ENCODE results near the gene KIF13A.
"Not testable (repeated sequence)": the region's sequence is repeated elsewhere in the genome, so short reads cannot be mapped to it uniquely, and the experiment has no call there.

Gene KIF13A

GRCh38 chr6:17957086-17957485 is 30.3 kb downstream of the KIF13A start:
- Histone ChIP-seq H3K4me1 (ENCODE audit: low read depth, poor library complexity, severe bottlenecking) (peaks cover 14% of the 10 kb centered on the region), H3K27ac (no peak overlapping the region), H3K4me3 (IDR thresholded peaks at IDR 0.05; ENCODE audit: insufficient read depth, low read depth, low read length) (no peak overlapping the region), H2AFZ (ENCODE audit: low read depth) (no peak overlapping the region), H3K79me2 (ENCODE audit: insufficient read depth, low read depth) (no peaks in the 10 kb centered on the region), H3K9ac (no peak overlapping the region), H3K36me3 (ENCODE audit: insufficient read depth) (no peaks in the 10 kb centered on the region), H3K4me2 (no peak overlapping the region), H4K20me1 (ENCODE audit: insufficient read depth) (no peaks in the 10 kb centered on the region), H3K27me3 (ENCODE audit: insufficient read depth, low read depth) (no peaks in the 10 kb centered on the region)
- no peak for TF ChIP-seq CTCF (conservative IDR thresholded peaks at IDR 0.05; ENCODE audit: low read depth, low read length)

- no peak overlapping the region for H3K27ac ChIP-seq
- H2AFZ ChIP-seq (ENCODE audit: low read depth) = no peak overlapping the region
- no peaks in the 10 kb centered on the region for H3K4me1 ChIP-seq (ENCODE audit: low read depth, poor library complexity, severe bottlenecking)
- H3K9ac ChIP-seq = no peak overlapping the region
- no peak overlapping the region for H3K4me3 ChIP-seq (IDR thresholded peaks at IDR 0.05; ENCODE audit: insufficient read depth, low read depth, low read length)
- no peak for TF ChIP-seq CTCF (conservative IDR thresholded peaks at IDR 0.05; ENCODE audit: low read depth, low read length)
- H3K79me2 ChIP-seq (ENCODE audit: insufficient read depth, low read depth) = no peaks in the 10 kb centered on the region
- no peaks in the 10 kb centered on the region for H3K36me3 ChIP-seq (ENCODE audit: insufficient read depth)
- no peak overlapping the region for H3K4me2 ChIP-seq
- H3K27me3 ChIP-seq (ENCODE audit: insufficient read depth, low read depth) = no peaks in the 10 kb centered on the region
- no peaks in the 10 kb centered on the region for H4K20me1 ChIP-seq (ENCODE audit: insufficient read depth)
Observed at GRCh38 chr6:17950095-17950494, 37.3 kb downstream of the KIF13A start.

- no peak overlapping the region for H3K4me2 ChIP-seq
- H3K9ac ChIP-seq = no peak overlapping the region
- no peak overlapping the region for H3K27ac ChIP-seq
- TF ChIP-seq CTCF (conservative IDR thresholded peaks at IDR 0.05; ENCODE audit: low read depth, low read length) = no peak
- no peaks in the 10 kb centered on the region for H3K79me2 ChIP-seq (ENCODE audit: insufficient read depth, low read depth)
- H2AFZ ChIP-seq (ENCODE audit: low read depth) = no peak overlapping the region
- H4K20me1 ChIP-seq (ENCODE audit: insufficient read depth) = no peaks in the 10 kb centered on the region
- H3K36me3 ChIP-seq (ENCODE audit: insufficient read depth) = no peaks in the 10 kb centered on the region
- H3K4me1 ChIP-seq (ENCODE audit: low read depth, poor library complexity, severe bottlenecking) = no peaks in the 10 kb centered on the region
- H3K27me3 ChIP-seq (ENCODE audit: insufficient read depth, low read depth) = no peaks in the 10 kb centered on the region
- H3K4me3 ChIP-seq (IDR thresholded peaks at IDR 0.05; ENCODE audit: insufficient read depth, low read depth, low read length) = no peak overlapping the region
Observed at GRCh38 chr6:17949168-17949567, 38.3 kb downstream of the KIF13A start.

GRCh38 chr6:17948725-17949124 is 38.7 kb downstream of the KIF13A start:
- Histone ChIP-seq H3K4me2 (no peak overlapping the region), H3K27me3 (ENCODE audit: insufficient read depth, low read depth) (no peaks in the 10 kb centered on the region), H3K4me3 (IDR thresholded peaks at IDR 0.05; ENCODE audit: insufficient read depth, low read depth, low read length) (no peak overlapping the region), H3K36me3 (ENCODE audit: insufficient read depth) (no peaks in the 10 kb centered on the region), H3K27ac (no peak overlapping the region), H3K79me2 (ENCODE audit: insufficient read depth, low read depth) (no peaks in the 10 kb centered on the region), H4K20me1 (ENCODE audit: insufficient read depth) (no peaks in the 10 kb centered on the region), H2AFZ (ENCODE audit: low read depth) (no peak overlapping the region), H3K4me1 (ENCODE audit: low read depth, poor library complexity, severe bottlenecking) (no peaks in the 10 kb centered on the region), H3K9ac (no peak overlapping the region)
- no peak for TF ChIP-seq CTCF (conservative IDR thresholded peaks at IDR 0.05; ENCODE audit: low read depth, low read length)

- H3K4me3 ChIP-seq (IDR thresholded peaks at IDR 0.05; ENCODE audit: insufficient read depth, low read depth, low read length); H3K79me2 ChIP-seq (ENCODE audit: insufficient read depth, low read depth); H4K20me1 ChIP-seq (ENCODE audit: insufficient read depth); H3K9ac ChIP-seq; H2AFZ ChIP-seq (ENCODE audit: low read depth); H3K27ac ChIP-seq; H3K4me2 ChIP-seq; H3K27me3 ChIP-seq (ENCODE audit: insufficient read depth, low read depth); H3K4me1 ChIP-seq (ENCODE audit: low read depth, poor library complexity, severe bottlenecking); H3K36me3 ChIP-seq (ENCODE audit: insufficient read depth): not testable (repeated sequence)
Observed at GRCh38 chr6:17947574-17947973, 39.9 kb downstream of the KIF13A start.

Measured in KMS-11 (cell line).